ENCODE measurements around the gene SPEM2. TPM values are rescaled to one million over a fixed set of nuclear protein-coding genes. Genes with fewer than 3 reads are reported as not detected.

Gene SPEM2
- total and polyA plus RNA-seq, 7 donors = 0.03 TPM; not detected in 6

GRCh38 chr17:7445619-7445968, 20.2 kb downstream of the SPEM2 start:
- Histone ChIP-seq H3K4me3 (peak overlapping the region; percentile 92), H3K27ac (peak overlapping the region; percentile 100), H3K36me3 (ENCODE audit: insufficient read depth in 1 of 2, low read depth in 1 of 2) (peaks cover 0 to 42% of the 10 kb centered on the region in 2 donors), H3K4me1 (peaks cover 33% of the 10 kb centered on the region), H3K9me3 (no peaks in the 10 kb centered on the region), H3K27me3 (ENCODE audit: insufficient read depth in 3 of 3, low read length in 2 of 3) (peaks cover 0 to 7% (median 0%) of the 10 kb centered on the region in 3 donors)
- DNase-seq (no peak), ATAC-seq (peak; percentile 34 to 41 (median 40))
- TF ChIP-seq CTCF (IDR thresholded peaks at IDR 0.05) = no peak
- WGBS, 3 donors = 3 to 7% (median 6%) methylated on average over 16 of the region's 16 CpGs
- intact Hi-C loops (cut with DNase I) = loop anchor here in 1 of 2 donors (2.0 kb wide), 1 partner anchor 33 kb away; the partner anchor contains the start of gene ZBTB4

DNA sequence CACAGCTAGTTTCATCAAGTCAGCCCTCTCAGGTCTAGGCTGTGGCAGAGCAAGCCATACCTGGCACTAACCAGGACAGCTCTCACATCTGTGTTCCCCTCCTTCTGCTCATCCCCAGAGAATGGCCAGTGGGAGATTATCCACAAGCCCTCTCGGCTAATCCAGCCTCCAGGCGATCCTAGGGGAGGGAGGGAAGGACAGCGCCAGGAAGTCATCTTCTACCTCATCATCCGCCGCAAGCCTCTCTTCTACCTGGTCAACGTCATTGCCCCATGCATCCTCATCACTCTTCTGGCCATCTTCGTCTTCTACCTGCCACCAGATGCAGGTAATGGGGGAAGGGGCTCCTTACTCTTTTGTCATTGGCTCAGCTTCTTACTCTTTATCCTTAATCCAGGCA, 23.0 kb downstream of the SPEM2 start:
- DNase-seq = no peak
- H3K4me1 ChIP-seq = peaks cover 27% of the 10 kb centered on the region
- H3K27me3 ChIP-seq (ENCODE audit: insufficient read depth in 3 of 3, low read length in 2 of 3) = peaks cover 0 to 7% (median 0%) of the 10 kb centered on the region in 3 donors
- no peak for TF ChIP-seq CTCF (IDR thresholded peaks at IDR 0.05)
- H3K4me3 ChIP-seq = no peak overlapping the region
- H3K9me3 ChIP-seq = no peaks in the 10 kb centered on the region
- H3K36me3 ChIP-seq (ENCODE audit: insufficient read depth in 1 of 2, low read depth in 1 of 2) = peaks cover 0 to 70% of the 10 kb centered on the region in 2 donors
- ATAC-seq = no peak
- WGBS, 3 donors = 88 to 93% (median 89%) methylated on average over 7 of the region's 7 CpGs
- intact Hi-C loops (cut with DNase I) = no loop called here
- H3K27ac ChIP-seq = no peak overlapping the region

DNA sequence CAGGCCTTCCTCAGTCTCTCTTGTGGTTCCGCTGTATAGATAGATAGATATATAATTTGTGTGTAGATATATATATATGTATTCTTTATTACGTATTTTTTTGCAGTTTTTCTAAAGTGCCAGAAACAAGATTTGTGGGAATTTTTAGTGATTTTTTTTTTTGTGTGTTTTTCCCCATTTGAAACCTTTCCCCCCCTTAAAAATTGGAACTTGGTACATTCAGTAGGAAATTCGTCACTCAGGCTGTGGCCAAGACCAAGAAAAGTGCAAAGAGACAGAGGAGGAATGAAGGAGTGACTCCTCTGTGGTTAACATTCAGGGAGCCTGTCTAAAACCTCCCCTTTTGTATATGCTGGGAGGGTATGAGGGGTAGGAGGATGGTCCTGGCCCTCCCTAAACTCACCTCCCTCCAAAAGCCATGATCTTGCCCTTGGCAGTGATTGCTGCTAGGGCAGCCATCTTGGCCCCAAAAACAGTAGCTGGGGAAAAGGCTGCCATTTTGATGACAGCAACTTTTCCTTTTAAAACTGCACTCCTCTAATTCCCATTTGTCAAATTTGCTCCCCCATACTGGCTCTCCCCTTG, 34.6 kb downstream of the SPEM2 start:
- H3K4me1 ChIP-seq = no peaks in the 10 kb centered on the region
- no peak for DNase-seq
- peaks cover 0 to 67% of the 10 kb centered on the region in 2 donors for H3K36me3 ChIP-seq (ENCODE audit: insufficient read depth in 1 of 2, low read depth in 1 of 2)
- H3K4me3 ChIP-seq = no peak overlapping the region
- no peak for TF ChIP-seq CTCF (IDR thresholded peaks at IDR 0.05)
- intact Hi-C loops (cut with DNase I) = no loop called here
- H3K27me3 ChIP-seq (ENCODE audit: insufficient read depth in 3 of 3, low read length in 2 of 3) = no peaks in the 10 kb centered on the region
- no peak for ATAC-seq
- no peaks in the 10 kb centered on the region for H3K9me3 ChIP-seq
- WGBS, 3 donors = 78 to 82% (median 80%) methylated on average over 3 of the region's 3 CpGs
- H3K27ac ChIP-seq = peak overlapping the region; percentile 10

DNA sequence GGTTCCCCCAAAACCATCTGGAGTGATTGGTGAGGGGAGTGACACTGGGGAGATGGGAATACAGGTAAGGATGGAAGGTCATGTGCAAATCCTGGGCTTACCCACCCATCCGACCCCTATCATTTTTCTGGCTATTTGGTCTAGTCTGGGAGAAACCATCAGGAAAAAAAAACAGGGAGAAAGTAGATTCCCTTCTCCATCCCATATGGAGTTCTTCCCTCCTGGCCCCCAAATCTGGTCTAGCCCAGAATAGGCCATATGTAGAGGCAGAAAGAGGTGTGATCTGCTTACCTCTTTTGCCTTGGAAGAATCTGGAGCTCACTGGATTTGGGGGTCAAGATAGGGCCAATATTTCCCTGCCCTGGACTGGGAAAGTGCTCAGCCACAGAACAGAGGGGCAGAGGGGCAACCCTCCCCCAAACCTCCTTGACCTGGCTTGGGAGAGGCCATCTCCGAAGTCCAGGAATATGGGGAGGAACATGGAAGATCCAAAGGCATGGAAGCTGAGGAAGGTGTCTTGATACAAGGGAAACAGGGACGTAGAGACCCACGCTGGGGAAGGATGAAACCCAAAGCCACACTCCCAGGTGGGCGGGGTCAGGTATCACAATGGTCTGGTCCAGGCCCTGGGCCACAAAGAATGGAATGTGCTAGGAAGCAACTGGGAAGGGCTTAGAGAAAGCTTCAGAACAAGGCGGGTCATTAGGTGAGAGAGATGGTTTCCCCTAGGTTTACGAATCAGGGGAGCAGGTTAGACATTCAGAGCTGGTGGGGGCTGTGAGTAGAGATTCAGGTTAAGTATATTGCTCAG, 35.6 kb downstream of the SPEM2 start:
- Histone ChIP-seq H3K27ac (no peak overlapping the region), H3K4me3 (no peak overlapping the region), H3K27me3 (ENCODE audit: insufficient read depth in 3 of 3, low read length in 2 of 3) (no peaks in the 10 kb centered on the region), H3K36me3 (ENCODE audit: insufficient read depth in 1 of 2, low read depth in 1 of 2) (peaks cover 0 to 67% of the 10 kb centered on the region in 2 donors), H3K4me1 (peaks cover 2% of the 10 kb centered on the region), H3K9me3 (no peaks in the 10 kb centered on the region)
- peak in 1 of 4 donors; percentile 27 for ATAC-seq
- WGBS, 3 donors = 89 to 95% (median 90%) methylated on average over 7 of the region's 7 CpGs
- no peak for TF ChIP-seq CTCF (IDR thresholded peaks at IDR 0.05)
- no peak for DNase-seq
- intact Hi-C loops (cut with DNase I) = no loop called here
